Caco-2 (cell line): Measurements from ENCODE around the gene TMEM190. TPM values are rescaled to one million over a fixed set of nuclear protein-coding genes. Genes with fewer than 3 reads are reported as not detected.

Source experiments
- BruUV-seq: library from RNA; stranded (reverse); fragments of 400-500 nt; replicated peaks from 2 replicates; lab custom pipeline; 2021; lab: Mats Ljungman, UMichigan
- CTCF ChIA-PET: fragments of 300-600 bp; sonication (Branson Sonifier 250); formaldehyde crosslinking; loops from one replicate; lab custom pipeline; 2022; ENCODE audit warnings: antibody characterized with exemption; lab: Charles Lee
- POLR2A ChIA-PET: fragments of 300-600 bp; sonication (Branson Sonifier 250); formaldehyde crosslinking; loops from one replicate; lab custom pipeline; 2022; ENCODE audit warnings: antibody characterized with exemption; lab: Charles Lee
- DNase-seq, 2 experiments: peaks; one replicate each; pipeline versions ENCODE4 v3.0.0 to v3.0.0-alpha.2; 2020 to 2022
- H3K27me3 ChIP-seq: replicated peaks from 2 replicates; pipeline ENCODE4 v1.6.0; 2011; ENCODE audit warnings: low read length; ENCODE audit not compliant: control insufficient read depth, insufficient read depth
- H3K36me3 ChIP-seq: 2 replicates; pipeline ENCODE4 v1.5.1; 2011; ENCODE audit warnings: low read length; ENCODE audit not compliant: control insufficient read depth, insufficient read depth
- H3K4me1 ChIP-seq: fragments of 250-450 bp; sonication (Bioruptor Pico); 2 replicates; pipeline ENCODE4 v1.5.1; 2020; ENCODE audit warnings: mild to moderate bottlenecking
- H3K4me3 ChIP-seq: 2 replicates; pipeline ENCODE4 v1.5.1; 2011; ENCODE audit warnings: low read depth, mild to moderate bottlenecking, control low read depth, low read length
- H3K9me3 ChIP-seq: fragments of 250-450 bp; sonication (Bioruptor Pico); 2 replicates; pipeline ENCODE4 v1.5.1; 2020; ENCODE audit warnings: mild to moderate bottlenecking, moderate library complexity
- H3K27ac Mint-ChIP-seq: one replicate; pipeline ENCODE4 v1.8.0; 2022; ENCODE audit warnings: mixed read lengths; ENCODE audit not compliant: unreplicated experiment
- H3K27me3 Mint-ChIP-seq: one replicate; pipeline ENCODE4 v1.8.0; 2022; ENCODE audit warnings: mixed read lengths; ENCODE audit not compliant: insufficient read depth, unreplicated experiment
- H3K36me3 Mint-ChIP-seq: one replicate; pipeline ENCODE4 v1.8.0; 2022; ENCODE audit warnings: mild to moderate bottlenecking, mixed read lengths; ENCODE audit not compliant: insufficient read depth, unreplicated experiment
- H3K4me1 Mint-ChIP-seq: one replicate; pipeline ENCODE4 v1.8.0; 2022; ENCODE audit warnings: low read depth, mixed read lengths; ENCODE audit not compliant: unreplicated experiment
- H3K4me3 Mint-ChIP-seq: one replicate; pipeline ENCODE4 v1.8.0; 2022; ENCODE audit warnings: mild to moderate bottlenecking, moderate library complexity, mixed read lengths; ENCODE audit not compliant: unreplicated experiment
- H3K9me3 Mint-ChIP-seq: one replicate; pipeline ENCODE4 v1.8.0; 2022; ENCODE audit warnings: mixed read lengths; ENCODE audit not compliant: unreplicated experiment
- CTCF ChIP-seq, 2 experiments: fragments of 200-600 bp in 1 of 2; IDR thresholded peaks; 1 replicate in 1 of 2; 2 replicates in 1 of 2; pipeline versions ENCODE4 v1.5.1 to v1.8.0; 2011 to 2022; ENCODE audit warnings: antibody characterized with exemption in 1 of 2, control low read depth in 1 of 2, inconsistent platforms in 1 of 2, low read depth in 1 of 2, low read length in 1 of 2, mild to moderate bottlenecking in 1 of 2, moderate library complexity in 1 of 2; ENCODE audit not compliant: insufficient read depth in 1 of 2, severe bottlenecking in 1 of 2, unreplicated experiment in 1 of 2
- intact Hi-C: fragments of 100-400 bp; cut with micrococcal nuclease; formaldehyde crosslinking; loops from one replicate; pipeline ENCODE4 v1.10.0; 2022; ENCODE audit not compliant: unreplicated experiment
- total RNA-seq: library from RNA; stranded (reverse); gene quantifications from 2 replicates; pipeline ENCODE4 v1.2.3, GENCODE V29; 2022

The TMEM190 gene
- total RNA-seq, 1 experiment from 2014 or later = not detected

- POLR2A ChIA-PET = interaction anchor here (1.3 kb wide), 1 partner anchor 20 kb away, joined by 6 read pairs; the partner anchor contains the start of gene KMT5C
Measured at GRCh38 chr19:55358943-55359908, 17.4 kb upstream of the TMEM190 start.

GRCh38 chr19:55360902-55361301 is 15.7 kb upstream of the TMEM190 start:
- H3K27ac Mint-ChIP-seq = no peak overlapping the region
- H3K27me3 Mint-ChIP-seq = peaks cover 6% of the 10 kb centered on the region

More at GRCh38 chr19:55358943-55359908, 17.4 kb upstream of the TMEM190 start:
- no peak for DNase-seq
- no peaks in the 10 kb centered on the region for H3K27me3 ChIP-seq
- no TSS peak for BruUV-seq
- Mint-ChIP-seq H3K4me3 (no peak overlapping the region), H3K36me3 (no peaks in the 10 kb centered on the region), H3K27me3 (peaks cover 6% of the 10 kb centered on the region), H3K9me3 (no peaks in the 10 kb centered on the region), H3K27ac (no peak overlapping the region), H3K4me1 (no peaks in the 10 kb centered on the region)
- CTCF ChIA-PET = no interaction called here
- H3K4me3 ChIP-seq = no peak overlapping the region
- no peaks in the 10 kb centered on the region for H3K36me3 ChIP-seq
- no peak for TF ChIP-seq CTCF (IDR thresholded peaks at IDR 0.05; ENCODE audit: insufficient read depth in 1 of 2, low read depth in 1 of 2, low read length in 1 of 2, severe bottlenecking in 1 of 2, unreplicated experiment in 1 of 2)
- H3K9me3 ChIP-seq = no peaks in the 10 kb centered on the region
- intact Hi-C loops = no loop called here
- 0 out of 2 replicates have a peak, but pooled peaks cover 3% of the 10 kb centered on the region for H3K4me1 ChIP-seq

More at GRCh38 chr19:55360902-55361301, 15.7 kb upstream of the TMEM190 start:
- no peak overlapping the region for H3K4me3 Mint-ChIP-seq
- BruUV-seq = no TSS peak
- H3K36me3 Mint-ChIP-seq = no peaks in the 10 kb centered on the region
- Histone ChIP-seq H3K27me3 (no peaks in the 10 kb centered on the region), H3K9me3 (no peaks in the 10 kb centered on the region), H3K4me1 (no peaks in the 10 kb centered on the region), H3K4me3 (no peak overlapping the region), H3K36me3 (no peaks in the 10 kb centered on the region)
- DNase-seq = no peak
- intact Hi-C loops = no loop called here
- ChIA-PET CTCF (no interaction called here), POLR2A (no interaction called here)
- H3K9me3 Mint-ChIP-seq = no peaks in the 10 kb centered on the region
- H3K4me1 Mint-ChIP-seq = no peaks in the 10 kb centered on the region
- no peak for TF ChIP-seq CTCF (IDR thresholded peaks at IDR 0.05; ENCODE audit: insufficient read depth in 1 of 2, low read depth in 1 of 2, low read length in 1 of 2, severe bottlenecking in 1 of 2, unreplicated experiment in 1 of 2)
